ENCODE measurements around the gene TPRA1. TPM values are rescaled to one million over a fixed set of nuclear protein-coding genes. Genes with fewer than 3 reads are reported as not detected.
A peak's percentile ranks its signal among the peaks of the same experiment; 100 is the strongest.

TPRA1 gene
- total RNA-seq, 1 donor from 2014 or later, result 32.8 TPM

GRCh38 chr3:127593178-127593577 lies 2.6 kb upstream of the TPRA1 start:
- DNase-seq (ENCODE audit: low read depth, low spot score), result no peak

GRCh38 chr3:127590282-127590592 lies 296 bp downstream of the TPRA1 start:
- no peak for DNase-seq (ENCODE audit: low read depth, low spot score)

GRCh38 chr3:127589600-127590281 lies 792 bp downstream of the TPRA1 start:
- no peak for DNase-seq (ENCODE audit: low read depth, low spot score)

GRCh38 chr3:127588806-127589577 lies 1.5 kb downstream of the TPRA1 start:
- DNase-seq (ENCODE audit: low read depth, low spot score), result no peak

- no peak for DNase-seq (ENCODE audit: low read depth, low spot score)
These were observed 2.7 kb downstream of the TPRA1 start for GRCh38 chr3:127587876-127588275.

GRCh38 chr3:127585813-127586413 lies 4.6 kb downstream of the TPRA1 start:
- DNase-seq (ENCODE audit: low read depth, low spot score), result no peak

GRCh38 chr3:127585163-127585812 lies 5.2 kb downstream of the TPRA1 start:
- no peak for DNase-seq (ENCODE audit: low read depth, low spot score)

GRCh38 chr3:127584734-127585133 lies 5.8 kb downstream of the TPRA1 start:
- no peak for DNase-seq (ENCODE audit: low read depth, low spot score)

GRCh38 chr3:127580327-127581060 lies 10.0 kb downstream of the TPRA1 start:
- DNase-seq (ENCODE audit: low read depth, low spot score), result no peak

- DNase-seq (ENCODE audit: low read depth, low spot score), result no peak
These were observed 11.7 kb downstream of the TPRA1 start for GRCh38 chr3:127578802-127579201.

GRCh38 chr3:127578168-127578567 lies 12.4 kb downstream of the TPRA1 start:
- DNase-seq (ENCODE audit: low read depth, low spot score), result no peak

- no peak for DNase-seq (ENCODE audit: low read depth, low spot score)
These were observed 13.1 kb downstream of the TPRA1 start for GRCh38 chr3:127577448-127577847.

- DNase-seq (ENCODE audit: low read depth, low spot score), result peak; percentile 60
These were observed 15.4 kb downstream of the TPRA1 start for GRCh38 chr3:127574880-127575878.

- DNase-seq (ENCODE audit: low read depth, low spot score), result no peak
These were observed 16.6 kb downstream of the TPRA1 start for GRCh38 chr3:127573912-127574311.

- DNase-seq (ENCODE audit: low read depth, low spot score), result no peak
These were observed 17.1 kb downstream of the TPRA1 start for GRCh38 chr3:127573401-127573800.

- no peak for DNase-seq (ENCODE audit: low read depth, low spot score)
These were observed 17.8 kb downstream of the TPRA1 start for GRCh38 chr3:127572735-127573134.

GRCh38 chr3:127572186-127572585 lies 18.3 kb downstream of the TPRA1 start:
- DNase-seq (ENCODE audit: low read depth, low spot score), result no peak

- DNase-seq (ENCODE audit: low read depth, low spot score), result no peak
These were observed 20.0 kb downstream of the TPRA1 start for GRCh38 chr3:127570520-127570919.

GRCh38 chr3:127569160-127569559 lies 21.4 kb downstream of the TPRA1 start:
- DNase-seq (ENCODE audit: low read depth, low spot score), result no peak

GRCh38 chr3:127568586-127568985 lies 21.9 kb downstream of the TPRA1 start:
- DNase-seq (ENCODE audit: low read depth, low spot score), result no peak
